ENCODE measurements around the gene PLSCR2.
"Not testable (repeated sequence)": the region's sequence is repeated elsewhere in the genome, so short reads cannot be mapped to it uniquely, and the experiment has no call there.

PLSCR2 gene, protein sequence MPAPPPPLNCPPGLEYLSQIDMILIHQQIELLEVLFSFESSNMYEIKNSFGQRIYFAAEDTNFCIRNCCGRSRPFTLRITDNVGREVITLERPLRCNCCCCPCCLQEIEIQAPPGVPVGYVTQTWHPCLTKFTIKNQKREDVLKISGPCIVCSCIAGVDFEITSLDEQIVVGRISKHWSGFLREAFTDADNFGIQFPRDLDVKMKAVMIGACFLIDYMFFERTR

DNA sequence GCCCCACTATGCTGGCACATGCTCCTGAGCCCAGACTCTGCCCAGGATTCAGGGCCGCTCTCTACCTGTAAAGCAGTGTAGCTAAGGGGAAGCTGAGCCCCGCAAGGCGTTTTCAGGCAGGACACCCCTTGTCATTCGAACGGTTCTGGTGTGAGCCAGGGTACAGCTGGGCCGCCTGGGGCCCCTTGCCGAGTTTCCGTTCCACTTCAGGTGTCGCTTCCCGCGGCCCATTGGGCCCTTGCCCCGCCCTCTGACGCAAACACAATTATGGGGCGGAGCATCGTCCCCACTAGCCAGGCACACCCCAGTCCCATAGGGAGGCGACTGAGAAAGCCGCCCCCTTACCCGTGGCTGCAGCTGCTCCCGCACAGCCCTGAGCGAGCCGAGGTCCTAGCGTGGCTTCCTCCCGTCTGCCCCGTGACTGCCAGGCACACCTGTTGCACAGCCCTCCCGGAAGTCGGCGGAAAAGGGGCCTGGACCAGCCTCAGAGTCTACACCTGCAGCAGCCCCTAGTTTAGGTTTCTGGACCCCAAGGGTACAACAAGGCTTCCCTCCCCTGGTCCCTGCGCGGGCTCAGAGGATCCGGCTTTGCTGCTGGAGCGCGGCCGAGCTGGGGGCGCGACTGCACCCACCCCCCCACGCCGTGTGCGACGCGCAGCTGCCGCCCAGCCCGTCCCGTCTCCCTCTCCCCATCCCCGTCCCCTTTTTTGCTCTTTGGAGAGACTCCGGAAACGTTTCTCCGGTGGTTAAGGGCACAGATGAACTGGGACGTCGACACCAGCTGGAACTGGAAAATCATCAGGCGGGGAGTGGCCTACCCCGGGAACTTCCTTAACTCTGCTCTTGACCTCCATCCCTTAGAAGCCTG is at the start of gene PLSCR2:
TSS of gene PLSCR2 (minus strand) at position 412 of the 868 bp plus-strand sequence. CDS start 9,657 bp downstream, outside the sequence.
- in situ Hi-C loops (cut with MboI; ENCODE audit: low sequenced_read_pairs) = no loop called here

DNA sequence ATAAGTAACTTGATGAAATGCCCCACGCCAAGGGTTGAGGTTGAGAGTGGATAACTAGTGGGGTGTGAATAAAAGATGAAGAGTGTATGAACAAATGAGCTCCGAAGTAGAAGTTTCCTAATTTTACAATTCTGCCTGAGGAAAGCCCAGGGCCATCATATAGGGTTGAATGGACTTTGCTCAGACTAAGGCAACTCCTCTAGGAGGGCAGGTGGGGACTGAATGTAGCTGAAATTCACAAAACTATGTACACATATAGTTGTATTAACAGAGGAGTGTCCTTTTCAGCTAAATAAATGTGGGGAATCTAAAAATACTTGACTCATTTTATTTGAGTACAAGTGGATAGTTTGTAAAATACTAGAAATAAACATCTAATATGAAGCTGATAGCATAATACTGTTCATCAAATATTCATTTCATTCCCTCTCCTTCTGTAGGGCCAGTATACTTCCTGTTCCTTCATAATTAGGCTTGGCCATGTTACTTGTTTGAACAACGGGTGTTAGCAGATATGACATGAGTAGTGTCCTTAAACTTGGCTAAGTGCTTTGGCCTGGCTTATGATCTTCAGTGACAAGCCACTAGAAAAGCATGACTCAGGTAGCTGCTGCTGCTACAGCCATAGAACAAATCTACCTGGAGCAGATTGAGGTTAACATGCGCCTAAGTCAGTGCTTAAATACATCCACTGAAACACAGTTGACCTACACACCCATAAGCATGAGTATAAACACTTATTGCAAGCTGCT is 48.5 kb upstream of the PLSCR2 start:
- in situ Hi-C loops (cut with MboI; ENCODE audit: low sequenced_read_pairs) = no loop called here

- in situ Hi-C loops (cut with MboI; ENCODE audit: low sequenced_read_pairs) = no loop called here
Measured at GRCh38 chr3:146513386-146514051, 44.2 kb upstream of the PLSCR2 start.

DNA sequence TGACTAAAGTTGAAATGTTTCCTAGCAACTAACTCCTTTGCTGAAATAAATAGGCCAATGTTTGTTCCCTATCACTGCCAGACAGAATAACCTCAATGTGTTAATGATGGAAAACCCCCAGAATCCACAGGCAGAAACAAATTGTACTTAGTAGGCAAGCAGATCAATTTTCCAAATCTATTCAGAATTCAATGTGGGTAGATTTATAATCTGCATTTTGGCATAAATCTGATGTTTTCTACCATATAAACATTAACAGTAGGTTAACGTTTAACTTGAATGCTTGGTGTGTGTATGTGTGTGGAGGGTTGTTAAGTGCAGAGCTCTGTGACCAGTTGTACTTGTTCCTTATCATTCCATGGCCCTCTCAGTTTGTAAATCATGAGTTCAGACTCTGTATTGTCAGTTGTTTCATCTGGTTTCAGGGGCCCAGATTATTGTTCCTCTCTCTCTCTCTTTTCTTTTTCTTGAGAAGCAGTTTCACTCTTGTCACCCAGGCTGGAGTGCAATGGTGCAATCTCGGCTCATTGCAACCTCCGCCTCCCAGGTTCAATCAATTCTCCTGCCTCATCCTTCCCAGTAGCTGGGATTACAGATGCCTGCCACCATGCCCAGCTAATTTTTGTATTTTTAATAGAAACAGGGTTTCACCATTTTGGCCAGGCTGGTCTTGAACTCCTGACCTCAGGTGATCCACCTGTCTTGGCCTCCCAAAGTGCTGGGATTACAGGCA is 42.2 kb upstream of the PLSCR2 start:
- in situ Hi-C loops (cut with MboI; ENCODE audit: low sequenced_read_pairs) = no loop called here

GRCh38 chr3:146507331-146508120 is 38.2 kb upstream of the PLSCR2 start:
- in situ Hi-C loops (cut with MboI; ENCODE audit: low sequenced_read_pairs) = no loop called here

DNA sequence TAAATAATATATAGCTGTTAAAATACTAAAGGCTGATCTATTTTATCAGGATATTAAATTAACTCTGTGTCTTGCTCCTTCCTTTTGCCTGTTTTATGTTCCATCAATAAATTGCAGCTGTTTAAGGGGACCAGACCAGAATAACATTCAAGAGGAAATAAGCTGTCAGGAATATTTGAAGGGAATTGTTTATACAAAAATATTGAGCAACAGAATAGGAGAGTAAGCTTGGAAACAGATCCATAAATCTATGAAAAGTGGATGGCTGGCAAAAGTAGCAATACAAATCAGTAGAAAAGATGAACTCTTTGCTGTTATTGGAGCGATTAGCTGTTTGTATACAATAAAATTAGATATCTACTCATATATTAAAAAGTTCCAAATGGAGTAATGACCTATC is 36.2 kb upstream of the PLSCR2 start:
- in situ Hi-C loops (cut with MboI; ENCODE audit: low sequenced_read_pairs) = no loop called here

DNA sequence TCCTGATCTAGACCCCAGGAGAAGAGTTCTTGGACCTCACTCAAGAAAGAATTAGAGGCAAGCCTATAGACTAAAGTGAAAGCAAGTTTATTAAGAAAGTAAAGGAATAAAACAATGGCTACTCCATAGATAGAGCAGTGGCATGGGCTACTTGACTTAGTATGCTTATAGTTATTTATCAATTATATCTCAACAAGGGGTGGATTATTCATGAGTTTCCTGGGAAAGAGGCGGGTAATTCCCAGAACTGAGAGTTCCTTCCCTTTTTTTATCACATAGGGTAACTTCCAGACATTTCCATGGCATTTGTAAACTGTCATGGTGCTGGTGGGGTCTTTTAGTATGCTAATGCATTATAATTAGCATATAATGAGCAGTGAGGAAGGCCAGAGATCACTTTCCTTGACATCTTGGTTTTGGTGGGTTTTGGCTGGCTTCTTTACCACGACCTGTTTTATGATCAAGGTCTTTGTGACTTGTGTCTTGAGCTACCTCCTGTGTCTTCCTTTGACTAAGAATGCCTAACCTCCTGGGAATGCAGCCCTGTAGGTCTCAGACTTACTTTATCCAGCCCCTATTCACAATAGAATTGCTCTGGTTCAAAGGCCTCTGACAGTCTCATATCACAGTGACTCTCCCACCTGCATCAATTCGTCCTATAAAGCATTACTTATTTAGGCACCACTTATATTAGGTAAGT is 35.3 kb upstream of the PLSCR2 start:
- in situ Hi-C loops (cut with MboI; ENCODE audit: low sequenced_read_pairs) = no loop called here

DNA sequence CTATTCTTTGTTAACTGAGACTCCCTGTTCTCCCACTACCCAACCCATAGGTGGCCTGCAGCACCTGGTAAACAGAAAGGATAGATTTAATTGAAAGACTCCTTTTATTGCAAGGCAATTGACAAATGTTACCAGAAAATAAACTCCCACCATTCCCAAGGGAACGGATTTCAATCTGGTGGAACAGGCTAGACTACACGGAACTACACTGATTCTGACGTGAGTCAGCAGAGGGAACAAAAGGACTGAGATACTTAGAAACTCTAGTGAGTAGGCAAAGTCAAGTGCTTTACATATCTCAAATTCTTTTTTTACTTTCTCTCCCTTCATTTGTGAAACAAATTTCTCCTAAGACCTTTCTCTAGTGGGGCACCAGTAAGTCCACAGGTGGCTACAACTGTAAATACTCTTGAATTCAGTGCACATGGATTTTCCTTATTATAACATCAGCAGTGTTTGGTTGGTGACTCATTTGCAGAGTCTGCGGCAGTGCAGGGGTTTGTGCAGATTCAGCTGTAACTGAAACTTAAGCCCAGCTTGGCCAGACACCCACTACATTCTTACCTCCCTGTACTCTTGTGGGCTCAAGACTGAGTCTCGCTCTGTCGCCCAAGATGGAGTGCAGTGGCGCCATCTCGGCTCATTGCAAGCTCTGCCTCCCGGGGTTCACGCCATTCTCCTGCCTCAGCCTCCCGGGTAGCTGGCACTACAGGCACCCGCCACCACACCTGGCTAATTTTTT is 34.3 kb upstream of the PLSCR2 start:
- in situ Hi-C loops (cut with MboI; ENCODE audit: low sequenced_read_pairs) = no loop called here

GRCh38 chr3:146502887-146503460 is 33.6 kb upstream of the PLSCR2 start:
- in situ Hi-C loops (cut with MboI; ENCODE audit: low sequenced_read_pairs) = no loop called here

DNA sequence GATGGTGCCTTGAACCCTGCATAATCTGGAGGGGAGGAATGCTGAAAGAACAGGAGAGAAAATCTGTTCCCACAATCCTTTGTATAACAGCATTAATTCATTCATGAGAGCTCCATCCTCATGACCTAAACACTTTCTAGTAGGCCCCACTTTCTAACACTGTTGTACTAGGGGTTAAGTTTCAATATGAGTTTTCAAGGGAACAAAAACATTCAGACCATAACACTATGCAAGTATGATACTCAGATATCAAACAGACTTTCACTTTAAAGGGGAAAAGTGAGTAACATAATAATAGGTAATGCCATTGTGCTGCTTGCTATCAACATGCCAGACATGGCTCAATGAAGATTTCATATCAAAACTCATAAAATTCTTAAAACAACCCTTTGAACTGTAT is 32.4 kb upstream of the PLSCR2 start:
- in situ Hi-C loops (cut with MboI; ENCODE audit: low sequenced_read_pairs) = no loop called here

- in situ Hi-C loops (cut with MboI; ENCODE audit: low sequenced_read_pairs) = no loop called here
Measured at GRCh38 chr3:146499701-146500100, 30.3 kb upstream of the PLSCR2 start.

DNA sequence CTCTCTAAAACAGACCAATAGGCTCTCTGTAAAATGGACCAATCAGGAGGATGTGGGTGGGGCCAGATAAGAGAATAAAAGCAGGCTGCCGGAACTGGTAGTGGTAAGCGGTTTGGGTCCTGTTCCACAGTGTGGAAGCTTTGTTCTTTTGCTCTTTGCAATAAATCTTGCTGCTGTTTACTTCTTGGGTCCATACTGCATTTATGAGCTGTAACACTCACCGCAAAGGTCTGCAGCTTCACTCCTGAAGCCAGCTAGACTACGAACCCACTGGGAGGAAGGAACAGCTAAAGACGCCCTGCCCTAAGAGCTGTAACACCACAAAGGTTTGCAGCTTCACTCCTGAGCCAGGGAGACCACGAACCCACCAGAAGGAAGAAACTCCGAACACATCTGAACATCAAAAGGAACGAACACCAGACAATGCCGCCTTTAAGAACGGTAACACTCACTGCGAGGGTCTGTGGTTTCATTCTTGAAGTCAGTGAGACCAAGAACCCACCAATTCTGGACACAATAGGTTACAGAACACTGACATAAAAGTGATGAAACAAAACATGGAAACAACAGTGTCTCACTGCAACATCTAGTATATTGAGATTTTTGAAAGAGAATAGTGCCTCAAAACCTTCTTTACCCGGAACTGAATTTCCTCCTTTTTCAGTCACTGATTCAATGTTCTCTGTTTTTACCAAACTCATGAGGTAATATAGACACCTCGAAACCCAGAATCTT is 28.8 kb upstream of the PLSCR2 start:
- in situ Hi-C loops (cut with MboI; ENCODE audit: low sequenced_read_pairs) = no loop called here

DNA sequence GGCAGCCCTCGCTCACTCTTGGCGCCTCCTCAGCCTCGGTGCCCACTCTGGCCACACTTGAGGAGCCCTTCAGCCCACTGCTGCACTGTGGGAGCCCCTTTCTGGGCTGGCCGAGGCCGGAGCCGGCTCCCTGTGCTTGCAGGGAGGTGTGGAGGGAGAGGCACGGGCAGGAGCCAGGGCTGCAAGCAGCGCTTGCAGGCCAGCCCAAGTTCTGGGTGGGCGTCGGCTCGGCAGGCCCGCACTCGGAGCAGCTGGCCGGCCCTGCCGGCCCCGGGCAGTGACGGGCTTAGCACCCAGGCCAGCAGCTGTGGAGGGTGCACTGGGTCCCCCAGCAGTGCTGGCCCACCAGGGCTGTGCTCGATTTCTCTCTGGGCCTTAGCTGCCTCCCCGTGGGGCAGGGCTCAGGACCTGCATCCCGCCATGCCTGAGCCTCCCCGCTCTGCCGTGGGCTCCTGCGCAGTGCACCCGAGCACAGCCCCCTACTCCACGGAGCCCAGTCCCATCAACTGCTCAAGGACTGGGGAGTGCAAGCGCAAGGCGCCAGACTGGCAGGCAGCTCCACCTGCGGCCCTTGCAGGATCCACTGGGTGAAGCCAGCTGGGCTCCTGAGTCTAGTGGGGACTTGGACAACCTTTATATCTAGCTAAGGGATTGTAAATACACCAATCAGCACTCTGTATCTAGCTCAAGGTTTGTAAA is 27.9 kb upstream of the PLSCR2 start:
- in situ Hi-C loops (cut with MboI; ENCODE audit: low sequenced_read_pairs) = not testable (repeated sequence)

DNA sequence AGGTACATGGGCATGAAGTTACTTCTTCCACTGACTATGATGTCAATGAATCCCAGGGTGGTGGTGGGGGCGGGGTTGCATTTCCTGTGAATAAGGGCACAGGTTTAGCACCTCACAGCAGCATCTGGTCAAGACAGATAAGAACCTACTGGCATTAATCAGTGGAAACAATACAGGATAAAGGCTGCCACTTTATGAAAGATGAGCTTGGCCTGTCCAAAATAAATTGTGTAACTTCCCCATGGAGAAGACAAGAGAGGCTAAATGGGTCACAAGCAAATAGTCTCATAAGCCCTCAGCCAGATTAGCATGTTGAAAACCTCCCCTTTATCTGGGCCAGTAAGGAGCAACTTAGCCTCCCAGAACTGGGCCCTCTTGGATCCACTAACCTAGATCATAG is 27.4 kb upstream of the PLSCR2 start:
- in situ Hi-C loops (cut with MboI; ENCODE audit: low sequenced_read_pairs) = no loop called here

DNA sequence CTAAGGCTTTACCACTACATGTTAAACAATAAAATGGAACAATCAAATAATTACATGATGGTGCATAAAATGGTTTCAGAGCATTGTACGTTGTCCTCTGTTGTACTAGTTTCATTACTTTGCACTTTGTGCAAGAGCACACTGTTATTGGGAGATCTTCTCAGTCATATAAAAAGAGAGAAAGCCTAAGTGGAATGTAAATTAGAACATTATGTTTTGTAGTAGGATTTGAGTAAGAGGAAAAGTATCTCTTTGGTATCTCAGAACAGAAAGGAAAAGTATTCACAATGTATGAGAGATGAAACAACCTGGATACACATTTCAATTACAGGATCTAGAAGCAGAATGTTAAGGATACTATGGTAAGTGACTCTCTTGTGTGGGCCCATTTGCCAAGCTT is 26.9 kb upstream of the PLSCR2 start:
- in situ Hi-C loops (cut with MboI; ENCODE audit: low sequenced_read_pairs) = no loop called here

DNA sequence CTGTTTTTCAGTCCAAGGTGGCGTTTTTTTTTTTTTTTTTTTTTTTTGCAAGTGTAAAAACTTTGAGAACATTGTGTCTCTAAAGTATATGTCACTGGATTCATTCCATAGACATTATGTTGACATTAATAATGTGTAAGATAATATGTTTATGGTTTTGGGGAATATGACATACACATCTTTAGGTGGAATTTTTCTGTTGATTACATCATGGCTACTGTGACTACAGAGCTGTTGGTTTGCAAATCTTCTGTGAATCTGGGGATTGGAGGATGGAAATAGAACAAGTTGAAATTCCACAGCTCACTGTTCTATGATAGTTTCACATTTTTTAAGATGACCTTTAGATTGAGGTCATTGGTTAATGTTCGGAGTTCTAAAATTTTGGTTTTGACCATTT is 24.4 kb upstream of the PLSCR2 start:
- in situ Hi-C loops (cut with MboI; ENCODE audit: low sequenced_read_pairs) = no loop called here

DNA sequence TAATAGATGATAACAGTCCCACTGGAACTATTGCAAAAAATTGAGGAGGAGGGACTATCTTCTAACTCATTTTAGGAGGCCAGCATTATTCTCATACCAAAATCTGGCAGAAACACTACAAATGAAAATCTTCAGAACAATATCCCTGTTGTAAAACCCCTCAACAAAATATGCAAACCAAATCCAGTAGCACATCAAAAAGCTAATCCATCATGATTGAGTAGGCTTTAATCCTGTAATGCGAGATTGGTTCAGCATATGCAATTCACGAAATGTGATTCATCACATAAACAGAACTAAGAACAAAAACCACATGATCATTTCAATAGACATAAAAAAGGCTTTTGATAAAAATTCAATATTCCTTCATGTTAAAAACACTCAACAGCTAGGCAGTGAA is 23.9 kb upstream of the PLSCR2 start:
- in situ Hi-C loops (cut with MboI; ENCODE audit: low sequenced_read_pairs) = no loop called here
